HG03571 (cell line): Measurements from ENCODE around the gene IREB2.
"Not testable (repeated sequence)": the region's sequence is repeated elsewhere in the genome, so short reads cannot be mapped to it uniquely, and the experiment has no call there.

Experiments
- ATAC-seq: cut with Tn5 transposase; IDR thresholded peaks from one replicate; pipeline ENCODE4 v1.9.1; 2021; ENCODE audit not compliant: unreplicated experiment

The IREB2 gene

GRCh38 chr15:78469031-78469430, 31.0 kb downstream of the IREB2 start:
- no peak for ATAC-seq

- no peak for ATAC-seq
Observed at GRCh38 chr15:78477295-78477694, 39.3 kb downstream of the IREB2 start.

- ATAC-seq, result no peak
Observed at GRCh38 chr15:78479650-78480049, 41.6 kb downstream of the IREB2 start.

- no peak for ATAC-seq
Observed at GRCh38 chr15:78481917-78482316, 43.9 kb downstream of the IREB2 start.

GRCh38 chr15:78492872-78493271, 54.9 kb downstream of the IREB2 start:
- no peak for ATAC-seq

GRCh38 chr15:78501857-78502256, 63.8 kb downstream of the IREB2 start:
- ATAC-seq, result no peak

GRCh38 chr15:78502641-78503040, 64.6 kb downstream of the IREB2 start:
- ATAC-seq, result no peak

GRCh38 chr15:78506971-78507830, 69.2 kb downstream of the IREB2 start, which contains the start of gene HYKK:
TSS of gene HYKK (plus strand) at chr15:78507577. CDS start at chr15:78513089, 5,512 bp downstream.
- peak; percentile 71 for ATAC-seq

- ATAC-seq, result peak; percentile 20
Observed at GRCh38 chr15:78507831-78508160, 69.8 kb downstream of the IREB2 start.

GRCh38 chr15:78508272-78508671, 70.3 kb downstream of the IREB2 start:
- no peak for ATAC-seq

GRCh38 chr15:78509726-78510312, 71.8 kb downstream of the IREB2 start:
- ATAC-seq, result no peak

- ATAC-seq, result not testable (repeated sequence)
Observed at GRCh38 chr15:78520035-78520434, 82.0 kb downstream of the IREB2 start.

- ATAC-seq, result no peak
Observed at GRCh38 chr15:78524230-78524629, 86.2 kb downstream of the IREB2 start.

- no peak for ATAC-seq
Observed at GRCh38 chr15:78527325-78527724, 89.3 kb downstream of the IREB2 start.

GRCh38 chr15:78533331-78533730, 95.3 kb downstream of the IREB2 start:
- no peak for ATAC-seq

GRCh38 chr15:78536134-78536533, 98.1 kb downstream of the IREB2 start:
- no peak for ATAC-seq

- ATAC-seq, result no peak
Observed at GRCh38 chr15:78537266-78537905, 99.4 kb downstream of the IREB2 start.

- no peak for ATAC-seq
Observed at GRCh38 chr15:78538358-78538757, 100.3 kb downstream of the IREB2 start.

- not testable (repeated sequence) for ATAC-seq
Observed at GRCh38 chr15:78539464-78540140, 101.6 kb downstream of the IREB2 start.

GRCh38 chr15:78540141-78540870, 102.3 kb downstream of the IREB2 start, which contains the start of gene PSMA4:
TSS of gene PSMA4 (plus strand) at chr15:78540444. CDS start at chr15:78541928, 1,484 bp downstream.
- peak; percentile 88 for ATAC-seq
